Measurements from ENCODE around the gene SSBP2. TPM values are rescaled to one million over a fixed set of nuclear protein-coding genes. Genes with fewer than 3 reads are reported as not detected.

The SSBP2 gene
- total RNA-seq, 2 experiments from 2014 or later, result 11.7 to 12.9 TPM

- H3K4me3 Mint-ChIP-seq, result no peak overlapping the region
- peaks cover 25% of the 10 kb centered on the region for H3K4me1 Mint-ChIP-seq (ENCODE audit: low read depth)
- no peak overlapping the region for H3K27ac Mint-ChIP-seq
- intact Hi-C loops (cut with micrococcal nuclease), result loop anchor here (5.0 to 10.0 kb wide), 3 partner anchors 550 to 798 kb away; partner anchors contain the start of gene ATG10
- TF ChIP-seq CTCF (IDR thresholded peaks at IDR 0.05), result no peak
- ChIA-PET POLR2A (no interaction called here), CTCF (interaction anchor here (0.6 to 4.1 kb wide), 16 partner anchors 9 to 801 kb away, joined by 3 to 24 read pairs (median 3); partner anchors contain the start of genes SSBP2 and ZCCHC9)
- H3K27me3 Mint-ChIP-seq, result no peaks in the 10 kb centered on the region
- no peak for ATAC-seq
- H3K9me3 Mint-ChIP-seq, result no peaks in the 10 kb centered on the region
- peaks cover 2% of the 10 kb centered on the region for H3K36me3 Mint-ChIP-seq (ENCODE audit: low read depth)
- DNase-seq, result no peak
These were observed 326.2 kb downstream of the SSBP2 start for GRCh38 chr5:81424728-81425127.

DNA sequence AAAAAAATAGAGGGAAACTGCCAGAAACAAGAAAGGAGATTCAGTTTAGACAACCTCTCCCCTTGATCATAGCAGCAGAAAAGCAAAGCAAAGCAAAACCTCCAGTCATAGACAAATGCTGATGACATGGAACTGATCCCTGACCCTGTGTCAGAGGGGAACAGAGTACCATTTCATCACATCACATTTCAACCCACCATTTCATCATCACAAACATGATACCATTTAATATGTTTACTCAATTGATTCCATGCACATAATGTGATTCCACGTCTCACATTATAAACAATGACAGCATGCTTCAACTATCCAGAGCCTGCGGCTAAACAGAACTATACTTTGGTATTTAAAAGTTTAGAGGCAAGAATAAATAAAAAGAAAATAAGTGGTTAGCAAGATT, 328.2 kb downstream of the SSBP2 start:
- ChIA-PET CTCF (interaction anchor here (1.4 kb wide), 1 partner anchor 803 kb away, joined by 4 read pairs; no protein-coding TSS in a partner anchor), POLR2A (no interaction called here)
- intact Hi-C loops (cut with micrococcal nuclease), result loop anchor here (10.0 kb wide), 2 partner anchors 552 to 742 kb away; partner anchors contain the start of gene ATG10
- TF ChIP-seq CTCF (IDR thresholded peaks at IDR 0.05), result no peak
- ATAC-seq (no peak), DNase-seq (no peak)
- Mint-ChIP-seq H3K4me1 (ENCODE audit: low read depth) (peaks cover 24% of the 10 kb centered on the region), H3K36me3 (ENCODE audit: low read depth) (peaks cover 2% of the 10 kb centered on the region), H3K27me3 (no peaks in the 10 kb centered on the region), H3K9me3 (no peaks in the 10 kb centered on the region), H3K27ac (no peak overlapping the region), H3K4me3 (no peak overlapping the region)

- DNase-seq (peak; percentile 47), ATAC-seq (peak; percentile 99)
- peak overlapping the region; percentile 61 for H3K27ac Mint-ChIP-seq
- CTCF ChIA-PET, result interaction anchor here (1.6 kb wide), 1 partner anchor 12 kb away, joined by 3 read pairs; no protein-coding TSS in a partner anchor
- H3K4me3 Mint-ChIP-seq, result no peak overlapping the region
- H3K27me3 Mint-ChIP-seq, result no peaks in the 10 kb centered on the region
- intact Hi-C loops (cut with micrococcal nuclease), result loop anchor here (10.0 kb wide), 2 partner anchors 555 to 745 kb away; partner anchors contain the start of gene ATG10
- H3K4me1 Mint-ChIP-seq (ENCODE audit: low read depth), result peaks cover 21% of the 10 kb centered on the region
- POLR2A ChIA-PET, result interaction anchor here (1.2 kb wide), 1 partner anchor 431 kb away, joined by 3 read pairs; no protein-coding TSS in a partner anchor
- TF ChIP-seq CTCF (IDR thresholded peaks at IDR 0.05), result no peak
- no peaks in the 10 kb centered on the region for H3K9me3 Mint-ChIP-seq
- H3K36me3 Mint-ChIP-seq (ENCODE audit: low read depth), result peaks cover 2% of the 10 kb centered on the region
These were observed 330.7 kb downstream of the SSBP2 start for GRCh38 chr5:81420039-81420667.

GRCh38 chr5:81418606-81419005, 332.3 kb downstream of the SSBP2 start:
- ChIA-PET POLR2A (no interaction called here), CTCF (no interaction called here)
- peaks cover 2% of the 10 kb centered on the region for H3K36me3 Mint-ChIP-seq (ENCODE audit: low read depth)
- no peaks in the 10 kb centered on the region for H3K9me3 Mint-ChIP-seq
- H3K27me3 Mint-ChIP-seq, result no peaks in the 10 kb centered on the region
- no peak overlapping the region for H3K27ac Mint-ChIP-seq
- ATAC-seq (no peak), DNase-seq (no peak)
- intact Hi-C loops (cut with micrococcal nuclease), result no loop called here
- peaks cover 21% of the 10 kb centered on the region for H3K4me1 Mint-ChIP-seq (ENCODE audit: low read depth)
- no peak overlapping the region for H3K4me3 Mint-ChIP-seq
- no peak for TF ChIP-seq CTCF (IDR thresholded peaks at IDR 0.05)

DNA sequence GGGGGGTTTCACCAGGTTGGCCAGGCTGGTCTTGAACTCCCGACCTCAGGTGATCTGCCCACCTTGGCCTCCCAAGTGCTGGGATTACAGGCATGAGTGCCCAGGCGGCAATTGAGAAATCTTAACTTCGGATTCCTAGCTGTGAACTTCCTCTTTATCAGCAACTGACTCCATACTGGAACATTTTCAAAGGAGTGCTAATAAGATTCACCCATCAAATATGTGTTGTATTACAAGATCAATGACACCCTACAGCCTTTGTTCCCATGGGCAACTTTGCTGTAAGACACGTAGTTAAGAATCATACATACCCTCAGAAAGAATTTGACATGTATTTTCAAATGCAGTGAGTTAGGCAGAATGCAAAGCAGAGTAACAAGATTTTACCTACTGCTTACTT, 333.8 kb downstream of the SSBP2 start:
- Mint-ChIP-seq H3K9me3 (no peaks in the 10 kb centered on the region), H3K27me3 (no peaks in the 10 kb centered on the region), H3K27ac (no peak overlapping the region), H3K36me3 (ENCODE audit: low read depth) (peaks cover under 1% of the 10 kb centered on the region), H3K4me1 (ENCODE audit: low read depth) (peaks cover 17% of the 10 kb centered on the region), H3K4me3 (no peak overlapping the region)
- CTCF ChIA-PET, result no interaction called here
- no peak for DNase-seq
- ATAC-seq, result no peak
- POLR2A ChIA-PET, result no interaction called here
- intact Hi-C loops (cut with micrococcal nuclease), result no loop called here
- TF ChIP-seq CTCF (IDR thresholded peaks at IDR 0.05), result no peak
